Measurements from ENCODE around the gene PARD3.

DNA sequence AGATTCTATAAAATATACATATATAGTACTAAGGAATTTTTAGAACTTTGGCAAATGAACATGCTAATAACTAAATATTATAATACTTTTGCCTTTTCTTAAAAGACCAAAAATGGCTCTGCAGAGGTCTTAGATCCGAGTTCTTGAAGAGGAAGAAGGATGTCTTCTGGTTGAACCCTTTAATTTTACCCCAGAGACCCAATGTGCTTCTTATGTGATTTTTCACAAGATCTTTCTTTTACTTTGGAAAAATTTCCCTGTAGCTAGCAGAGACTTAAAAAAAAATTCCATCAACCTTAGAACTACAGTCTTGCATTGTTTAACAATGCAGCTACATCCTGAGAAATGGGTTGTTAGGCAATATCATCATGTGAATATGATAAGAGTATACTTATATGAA is 663.2 kb downstream of the PARD3 start:
- TF ChIP-seq, protein P1, sequence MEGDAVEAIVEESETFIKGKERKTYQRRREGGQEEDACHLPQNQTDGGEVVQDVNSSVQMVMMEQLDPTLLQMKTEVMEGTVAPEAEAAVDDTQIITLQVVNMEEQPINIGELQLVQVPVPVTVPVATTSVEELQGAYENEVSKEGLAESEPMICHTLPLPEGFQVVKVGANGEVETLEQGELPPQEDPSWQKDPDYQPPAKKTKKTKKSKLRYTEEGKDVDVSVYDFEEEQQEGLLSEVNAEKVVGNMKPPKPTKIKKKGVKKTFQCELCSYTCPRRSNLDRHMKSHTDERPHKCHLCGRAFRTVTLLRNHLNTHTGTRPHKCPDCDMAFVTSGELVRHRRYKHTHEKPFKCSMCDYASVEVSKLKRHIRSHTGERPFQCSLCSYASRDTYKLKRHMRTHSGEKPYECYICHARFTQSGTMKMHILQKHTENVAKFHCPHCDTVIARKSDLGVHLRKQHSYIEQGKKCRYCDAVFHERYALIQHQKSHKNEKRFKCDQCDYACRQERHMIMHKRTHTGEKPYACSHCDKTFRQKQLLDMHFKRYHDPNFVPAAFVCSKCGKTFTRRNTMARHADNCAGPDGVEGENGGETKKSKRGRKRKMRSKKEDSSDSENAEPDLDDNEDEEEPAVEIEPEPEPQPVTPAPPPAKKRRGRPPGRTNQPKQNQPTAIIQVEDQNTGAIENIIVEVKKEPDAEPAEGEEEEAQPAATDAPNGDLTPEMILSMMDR (IDR thresholded peaks at IDR 0.05; ENCODE audit: borderline replicate concordance, extremely low read depth, low read length, poor library complexity, severe bottlenecking) = no peak
- no peak for TF ChIP-seq EZH2 (IDR thresholded peaks at IDR 0.05; ENCODE audit: borderline replicate concordance, low read depth, low read length, severe bottlenecking)
